Osteocyte (in vitro differentiated cells): Measurements from ENCODE around the gene PAPSS2. TPM values are rescaled to one million over a fixed set of nuclear protein-coding genes. Genes with fewer than 3 reads are reported as not detected.

Experiments
- DNase-seq: peaks from one replicate; pipeline ENCODE4 v3.0.0; 2021; ENCODE audit warnings: mixed read lengths; ENCODE audit not compliant: unreplicated experiment; ENCODE audit errors: extremely low spot score
- H3K27ac Mint-ChIP-seq: one replicate; pipeline ENCODE4 v1.8.0; 2021; ENCODE audit warnings: mild to moderate bottlenecking, mixed read lengths; ENCODE audit not compliant: unreplicated experiment
- H3K27me3 Mint-ChIP-seq: one replicate; pipeline ENCODE4 v1.8.0; 2021; ENCODE audit warnings: mixed read lengths; ENCODE audit not compliant: unreplicated experiment
- H3K36me3 Mint-ChIP-seq: one replicate; pipeline ENCODE4 v1.8.0; 2021; ENCODE audit warnings: mixed read lengths; ENCODE audit not compliant: unreplicated experiment
- H3K4me1 Mint-ChIP-seq: one replicate; pipeline ENCODE4 v1.8.0; 2021; ENCODE audit warnings: mixed read lengths; ENCODE audit not compliant: unreplicated experiment
- H3K4me3 Mint-ChIP-seq: one replicate; pipeline ENCODE4 v1.8.0; 2021; ENCODE audit warnings: mild to moderate bottlenecking, moderate library complexity, mixed read lengths; ENCODE audit not compliant: unreplicated experiment
- H3K9me3 Mint-ChIP-seq: one replicate; pipeline ENCODE4 v1.8.0; 2021; ENCODE audit warnings: mixed read lengths; ENCODE audit not compliant: unreplicated experiment
- CTCF ChIP-seq: fragments of 200-600 bp; sonication (generic); IDR thresholded peaks from 2 replicates; pipeline ENCODE4 v1.5.0; 2021; ENCODE audit warnings: antibody characterized with exemption, mild to moderate bottlenecking, moderate library complexity
- total RNA-seq: library from RNA; stranded (reverse); gene quantifications from 2 replicates; pipeline ENCODE4 v1.2.1, GENCODE V29; 2021

PAPSS2 gene
- total RNA-seq, 1 donor from 2014 or later, result 18.5 TPM

GRCh38 chr10:87715552-87716347 is 56.1 kb downstream of the PAPSS2 start:
- H3K4me3 Mint-ChIP-seq, result no peak overlapping the region
- no peak for TF ChIP-seq CTCF
- no peaks in the 10 kb centered on the region for H3K9me3 Mint-ChIP-seq
- no peaks in the 10 kb centered on the region for H3K27me3 Mint-ChIP-seq
- H3K4me1 Mint-ChIP-seq, result no peaks in the 10 kb centered on the region
- H3K36me3 Mint-ChIP-seq, result no peaks in the 10 kb centered on the region
- no peak for DNase-seq
- H3K27ac Mint-ChIP-seq, result no peak overlapping the region

- no peaks in the 10 kb centered on the region for H3K9me3 Mint-ChIP-seq
- no peak for DNase-seq
- H3K4me1 Mint-ChIP-seq, result no peaks in the 10 kb centered on the region
- H3K27me3 Mint-ChIP-seq, result no peaks in the 10 kb centered on the region
- H3K36me3 Mint-ChIP-seq, result peaks cover 2% of the 10 kb centered on the region
- no peak overlapping the region for H3K27ac Mint-ChIP-seq
- TF ChIP-seq CTCF, result no peak
- no peak overlapping the region for H3K4me3 Mint-ChIP-seq
Observed at GRCh38 chr10:87716348-87716670, 56.6 kb downstream of the PAPSS2 start.

GRCh38 chr10:87720665-87721064 is 61.0 kb downstream of the PAPSS2 start:
- no peak for TF ChIP-seq CTCF
- H3K27me3 Mint-ChIP-seq, result no peaks in the 10 kb centered on the region
- DNase-seq, result no peak
- H3K4me3 Mint-ChIP-seq, result no peak overlapping the region
- H3K4me1 Mint-ChIP-seq, result peaks cover 10% of the 10 kb centered on the region
- peaks cover 4% of the 10 kb centered on the region for H3K36me3 Mint-ChIP-seq
- H3K9me3 Mint-ChIP-seq, result no peaks in the 10 kb centered on the region
- no peak overlapping the region for H3K27ac Mint-ChIP-seq

- no peaks in the 10 kb centered on the region for H3K27me3 Mint-ChIP-seq
- no peak for DNase-seq
Observed at GRCh38 chr10:87721781-87722180, 62.1 kb downstream of the PAPSS2 start.

GRCh38 chr10:87722716-87723115 is 63.0 kb downstream of the PAPSS2 start:
- no peak for TF ChIP-seq CTCF
- no peak for DNase-seq
- H3K36me3 Mint-ChIP-seq, result peaks cover 8% of the 10 kb centered on the region
- H3K27me3 Mint-ChIP-seq, result no peaks in the 10 kb centered on the region
- H3K4me3 Mint-ChIP-seq, result no peak overlapping the region
- no peak overlapping the region for H3K27ac Mint-ChIP-seq
- H3K4me1 Mint-ChIP-seq, result peaks cover 10% of the 10 kb centered on the region
- H3K9me3 Mint-ChIP-seq, result no peaks in the 10 kb centered on the region

More at GRCh38 chr10:87721781-87722180, 62.1 kb downstream of the PAPSS2 start:
- Mint-ChIP-seq H3K4me3 (no peak overlapping the region), H3K9me3 (no peaks in the 10 kb centered on the region), H3K27ac (no peak overlapping the region), H3K4me1 (peaks cover 10% of the 10 kb centered on the region), H3K36me3 (peaks cover 4% of the 10 kb centered on the region)
- no peak for TF ChIP-seq CTCF
